Measurements from ENCODE around the gene RPAP3. TPM values are rescaled to one million over a fixed set of nuclear protein-coding genes. Genes with fewer than 3 reads are reported as not detected.

RPAP3 gene
- total RNA-seq, 1 experiment from 2014 or later: 44.3 TPM

- DNase-seq (ENCODE audit: low spot score) (no peak), ATAC-seq (no peak)
- TF ChIP-seq CREM (CRISPR knock-in tag; IDR thresholded peaks at IDR 0.05) (no peak), ZBTB21 (CRISPR knock-in tag; IDR thresholded peaks at IDR 0.05; ENCODE audit: borderline replicate concordance) (no peak), TP53 (CRISPR knock-in tag; IDR thresholded peaks at IDR 0.05) (no peak), ZNF121 (CRISPR knock-in tag; IDR thresholded peaks at IDR 0.05) (no peak), ZNF671 (CRISPR knock-in tag; IDR thresholded peaks at IDR 0.05) (no peak), NFYB (CRISPR knock-in tag; conservative IDR thresholded peaks at IDR 0.05; ENCODE audit: low read depth) (no peak), PREB (CRISPR knock-in tag; IDR thresholded peaks at IDR 0.05; ENCODE audit: borderline replicate concordance) (no peak), ZNF232 (CRISPR knock-in tag; IDR thresholded peaks at IDR 0.05) (no peak), ARID4B (CRISPR knock-in tag; IDR thresholded peaks at IDR 0.05; ENCODE audit: borderline replicate concordance) (no peak), FOXK1 (CRISPR knock-in tag; IDR thresholded peaks at IDR 0.05) (no peak), STAT6 (CRISPR knock-in tag; conservative IDR thresholded peaks at IDR 0.05; ENCODE audit: low read depth) (no peak), IRF2 (CRISPR knock-in tag; IDR thresholded peaks at IDR 0.05; ENCODE audit: borderline replicate concordance, low read depth) (no peak), EMX1 (CRISPR knock-in tag; IDR thresholded peaks at IDR 0.05) (no peak), AFF4 (CRISPR knock-in tag; IDR thresholded peaks at IDR 0.05; ENCODE audit: borderline replicate concordance) (no peak), SOX15 (CRISPR knock-in tag; IDR thresholded peaks at IDR 0.05) (no peak), ZNF396 (CRISPR knock-in tag; IDR thresholded peaks at IDR 0.05; ENCODE audit: borderline replicate concordance) (no peak), GABPB1 (CRISPR knock-in tag; IDR thresholded peaks at IDR 0.05) (no peak), SP1 (CRISPR knock-in tag; conservative IDR thresholded peaks at IDR 0.05) (no peak), MLX (CRISPR knock-in tag; IDR thresholded peaks at IDR 0.05) (no peak)
- ChIA-PET CTCF (no interaction called here), POLR2A (no interaction called here)
- Mint-ChIP-seq H3K27me3 (ENCODE audit: low read depth) (peaks cover 9% of the 10 kb centered on the region), H3K4me3 (no peak overlapping the region), H3K4me1 (peaks cover 5% of the 10 kb centered on the region), H3K27ac (no peak overlapping the region), H3K9me3 (peaks cover 72% of the 10 kb centered on the region), H3K36me3 (peaks cover 57% of the 10 kb centered on the region)
These were observed 92.9 kb downstream of the RPAP3 start for GRCh38 chr12:47612953-47613352.
